MV-4-11 (cell line): ENCODE results near the gene LPIN1.

Source experiments
- DNase-seq: peaks from one replicate; lab custom pipeline; 2025; lab: John Stamatoyannopoulos, UW

Gene LPIN1

DNA sequence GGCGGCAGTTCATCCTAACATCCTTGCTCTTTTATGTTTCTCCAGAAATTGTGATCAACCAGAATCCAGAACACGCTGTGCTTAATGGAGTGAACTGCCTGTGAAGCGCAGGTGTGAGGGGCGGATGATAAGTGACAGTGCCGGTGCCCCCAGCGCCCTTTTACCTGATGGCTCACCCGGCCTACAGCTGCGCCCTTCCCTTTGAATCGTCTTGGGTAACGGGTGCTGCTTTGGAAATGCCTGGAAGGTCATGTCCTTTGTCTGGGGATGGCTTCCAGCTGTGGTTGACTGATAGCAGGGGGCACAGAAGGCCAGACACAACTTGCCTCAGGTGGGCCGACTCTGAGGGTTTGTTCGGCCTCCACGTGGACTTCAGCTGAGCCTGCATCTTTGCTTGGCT, 119.4 kb downstream of the LPIN1 start:
- no peak for DNase-seq

DNA sequence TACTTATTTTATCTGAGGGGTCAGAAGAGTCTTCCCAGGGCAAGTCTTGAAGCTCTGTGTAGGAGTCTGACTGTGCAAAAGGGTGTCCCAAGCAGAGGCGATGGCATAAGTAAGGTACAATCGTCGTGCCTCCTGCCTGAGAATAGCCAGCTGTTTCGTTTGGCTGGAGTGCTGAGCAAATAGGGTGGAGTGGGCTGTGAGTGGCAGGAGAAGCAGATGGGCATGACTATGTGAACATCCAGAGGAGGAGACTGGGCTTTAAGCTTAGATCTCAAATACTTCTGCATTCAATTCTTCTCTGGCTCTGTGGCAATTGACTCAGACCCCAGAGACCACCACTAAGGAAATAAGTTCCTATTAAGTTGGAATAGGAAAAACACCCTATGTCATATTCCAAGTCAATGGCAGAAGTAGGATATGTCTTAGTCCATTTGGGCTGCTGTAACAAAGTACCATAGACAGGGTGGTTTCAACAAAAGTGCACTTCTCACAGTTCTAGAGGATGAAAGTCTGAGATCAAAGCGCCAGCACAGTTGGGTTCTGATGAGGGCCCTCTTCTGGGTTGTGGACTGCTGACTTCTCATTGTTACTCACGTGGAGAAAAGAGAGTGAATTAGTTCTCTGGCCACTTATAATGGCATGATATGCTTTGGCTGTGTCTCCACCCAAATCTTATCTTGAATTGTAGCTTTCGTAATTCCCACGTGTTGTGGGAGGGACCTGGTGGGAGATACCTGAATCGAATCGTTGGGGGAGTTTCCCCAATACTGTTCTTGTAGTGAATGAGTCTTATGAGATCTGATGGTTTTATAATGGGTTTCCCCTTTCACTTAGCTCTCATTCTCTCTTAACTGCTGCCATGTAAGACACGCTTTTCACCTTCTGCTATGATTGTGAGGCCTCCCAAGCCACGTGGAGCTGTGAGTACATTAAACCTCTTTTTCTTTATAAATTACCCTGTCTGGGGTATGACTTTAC, 120.2 kb downstream of the LPIN1 start:
- no peak for DNase-seq

- no peak for DNase-seq
Measured at GRCh38 chr2:11867926-11868325, 121.5 kb downstream of the LPIN1 start.

- no peak for DNase-seq
Measured at GRCh38 chr2:11869391-11869991, 123.1 kb downstream of the LPIN1 start.

- no peak for DNase-seq
Measured at GRCh38 chr2:11870064-11870463, 123.6 kb downstream of the LPIN1 start.

- no peak for DNase-seq
Measured at GRCh38 chr2:11870584-11870983, 124.2 kb downstream of the LPIN1 start.

DNA sequence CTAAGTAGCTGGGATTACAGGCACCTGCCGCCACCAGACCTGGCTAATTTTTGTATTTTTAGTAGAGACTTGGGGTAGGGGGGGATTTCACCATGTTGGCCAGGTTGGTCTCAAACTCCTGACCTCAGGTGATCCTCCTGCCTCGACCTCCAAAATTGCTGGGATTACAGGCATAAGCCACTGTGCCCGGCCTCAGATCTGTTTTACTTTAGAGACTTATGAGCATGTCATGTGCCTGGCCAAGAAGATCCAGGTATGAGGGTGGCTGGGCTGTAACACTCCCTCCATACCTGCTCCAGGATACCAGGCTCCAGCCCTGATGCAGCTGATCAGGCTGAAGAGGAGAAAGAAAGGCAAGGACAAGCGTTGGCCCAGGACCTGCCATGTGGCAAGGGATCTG, 125.0 kb downstream of the LPIN1 start:
- DNase-seq = no peak

GRCh38 chr2:11872247-11872947, 126.0 kb downstream of the LPIN1 start:
- DNase-seq = peak; percentile 2

GRCh38 chr2:11872948-11873269, 126.5 kb downstream of the LPIN1 start:
- no peak for DNase-seq

GRCh38 chr2:11873356-11874154, 127.1 kb downstream of the LPIN1 start:
- DNase-seq = peak; percentile 70

DNA sequence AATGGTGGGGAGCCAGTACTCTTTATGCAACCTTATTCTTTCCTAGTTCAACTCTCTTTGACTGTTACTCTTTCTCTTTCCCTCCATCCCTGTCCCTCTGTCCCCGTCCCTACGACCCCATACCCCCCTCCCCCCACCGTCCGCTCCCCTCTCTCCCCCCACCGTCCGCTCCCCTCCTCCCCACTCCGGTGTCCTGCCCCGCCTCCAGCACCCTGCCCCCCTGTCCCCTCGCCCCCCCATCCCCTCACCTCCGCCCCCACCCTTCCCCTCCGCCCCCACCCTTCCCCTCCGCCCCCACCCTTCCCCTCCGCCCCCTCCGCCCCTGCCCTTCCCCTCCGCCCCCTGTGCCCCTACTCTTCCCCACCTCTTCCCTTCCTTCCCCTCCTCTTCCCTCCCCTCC, 128.4 kb downstream of the LPIN1 start:
- no peak for DNase-seq

- no peak for DNase-seq
Measured at GRCh38 chr2:11875481-11875880, 129.0 kb downstream of the LPIN1 start.

DNA sequence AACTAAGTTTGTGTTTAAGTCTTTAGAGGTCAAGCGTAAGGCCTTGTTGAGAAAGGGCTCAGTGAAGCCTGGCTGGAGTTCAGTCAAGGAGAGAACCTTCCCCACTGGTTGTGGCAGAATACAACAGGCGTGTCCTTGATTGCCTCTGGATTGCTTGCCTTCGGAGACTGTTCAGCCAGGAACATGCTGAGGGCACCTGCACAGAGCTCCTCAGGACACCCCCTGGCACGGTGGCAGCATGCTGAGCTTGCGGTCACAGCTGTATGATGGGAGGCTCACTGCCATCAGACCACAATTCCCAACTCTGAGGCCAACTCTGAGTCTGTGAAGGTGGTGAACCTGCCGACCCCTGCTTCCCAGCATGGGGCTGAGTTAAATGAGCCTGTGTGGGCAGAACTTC, 130.0 kb downstream of the LPIN1 start:
- no peak for DNase-seq

DNA sequence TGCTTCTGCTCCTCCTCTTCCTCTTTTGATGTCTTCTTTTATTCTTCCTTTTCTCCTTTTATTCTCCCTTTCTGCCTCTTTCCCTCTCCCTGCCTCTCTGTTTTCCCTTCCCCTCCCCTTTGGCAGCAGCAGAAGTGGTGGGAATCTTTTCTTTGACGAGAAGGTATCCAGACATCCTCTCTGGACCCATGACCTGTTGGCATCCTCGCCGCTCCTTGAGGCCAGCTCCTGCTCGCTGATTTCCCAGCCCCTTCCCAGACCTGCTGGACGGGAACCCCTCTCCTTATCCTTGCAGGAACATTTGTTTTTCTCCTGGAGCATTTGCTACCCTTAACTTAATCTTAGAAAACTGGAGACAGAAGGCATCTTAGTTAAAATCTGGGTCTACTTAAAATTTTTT, 130.5 kb downstream of the LPIN1 start:
- no peak for DNase-seq
